ENCODE data around the gene GYS2.

Gene GYS2

DNA sequence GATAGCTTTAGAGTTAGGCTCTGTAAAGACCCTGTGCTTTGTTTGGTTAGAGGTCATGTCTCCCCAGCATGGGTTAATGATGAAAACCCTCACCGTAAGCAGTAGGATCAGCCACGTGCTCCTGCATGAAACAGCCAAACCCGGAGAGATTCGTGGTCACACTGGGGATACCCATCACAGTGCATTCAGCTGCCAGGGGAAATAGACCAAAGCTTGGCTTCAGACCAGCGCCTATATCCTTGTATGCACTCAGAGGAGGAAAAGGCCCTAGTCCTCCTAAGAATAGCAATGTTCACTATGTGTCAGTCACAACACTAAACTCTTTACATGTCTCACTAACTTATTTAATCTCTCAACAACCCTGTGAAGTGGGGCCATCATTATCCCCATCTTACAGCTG lies 62.2 kb downstream of the GYS2 start:
- TF ChIP-seq FOXK2 (IDR thresholded peaks at IDR 0.05) (no peak), CTBP1 (IDR thresholded peaks at IDR 0.05; ENCODE audit: borderline replicate concordance) (no peak)
- DNase-seq (ENCODE audit: extremely low spot score): no peak
- CTCF ChIA-PET: no interaction called here
- POLR2A ChIA-PET: no interaction called here

DNA sequence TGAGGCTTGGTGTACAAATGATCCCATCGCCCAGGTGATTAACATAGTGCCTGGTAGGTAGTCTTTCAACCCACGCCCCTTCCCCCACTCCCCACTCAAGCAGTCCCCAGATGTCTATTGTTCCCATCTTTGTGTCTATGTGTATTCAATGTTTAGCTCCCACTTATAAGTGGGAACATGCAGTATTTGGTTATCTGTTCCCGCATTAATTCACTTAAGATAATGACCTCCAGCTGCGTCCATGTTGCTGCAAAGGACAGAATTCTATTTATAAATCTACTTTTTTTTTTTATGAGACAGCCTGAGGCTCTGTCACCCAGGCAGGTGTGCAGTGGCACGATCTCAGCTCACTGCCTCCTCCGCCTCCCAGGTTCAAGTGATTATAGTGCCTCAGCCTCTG lies 62.9 kb downstream of the GYS2 start:
- TF ChIP-seq SUZ12 (IDR thresholded peaks at IDR 0.05) (no peak), HDGF (IDR thresholded peaks at IDR 0.05; ENCODE audit: borderline replicate concordance) (no peak)
- no peak for DNase-seq (ENCODE audit: extremely low spot score)
- ChIA-PET POLR2A (no interaction called here), CTCF (interaction anchor here (0.7 kb wide), 1 partner anchor 308 kb away, joined by 4 read pairs; no protein-coding TSS in a partner anchor)

GRCh38 chr12:21539797-21540196 lies 64.8 kb downstream of the GYS2 start:
- ChIA-PET CTCF (no interaction called here), POLR2A (no interaction called here)
- no peak for DNase-seq (ENCODE audit: extremely low spot score)
- TF ChIP-seq HDGF (IDR thresholded peaks at IDR 0.05; ENCODE audit: borderline replicate concordance) (no peak), FOXK2 (IDR thresholded peaks at IDR 0.05) (no peak), LEF1 (IDR thresholded peaks at IDR 0.05; ENCODE audit: borderline replicate concordance) (no peak), FOXM1 (IDR thresholded peaks at IDR 0.05; ENCODE audit: borderline replicate concordance) (no peak), CTBP1 (IDR thresholded peaks at IDR 0.05; ENCODE audit: borderline replicate concordance) (no peak), ZNF384 (IDR thresholded peaks at IDR 0.05) (no peak)

- no peak for DNase-seq (ENCODE audit: extremely low spot score)
- CTCF ChIA-PET: interaction anchor here (0.6 kb wide), 1 partner anchor 1200 kb away, joined by 3 read pairs; no protein-coding TSS in a partner anchor
- POLR2A ChIA-PET: no interaction called here
Measured at GRCh38 chr12:21538061-21538653, 66.5 kb downstream of the GYS2 start.

DNA sequence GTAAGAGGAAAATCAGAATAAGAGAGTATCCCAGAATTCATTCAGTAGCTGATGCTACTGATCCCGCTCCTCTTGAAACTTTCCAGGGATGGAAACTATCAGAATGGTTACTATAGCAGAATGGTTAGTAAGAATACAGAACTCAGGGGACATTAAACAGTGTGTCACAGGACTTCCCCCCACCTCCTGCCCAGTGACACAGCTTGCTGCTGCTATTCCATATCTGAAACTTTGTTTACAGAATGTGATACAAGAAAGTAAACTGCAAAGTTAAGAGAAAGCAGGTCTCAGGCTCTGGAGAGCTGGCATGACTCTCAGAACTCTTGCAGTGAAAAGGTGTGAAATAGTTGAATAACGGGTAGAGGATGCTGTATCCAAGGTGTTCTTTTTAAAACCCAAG lies 75.2 kb downstream of the GYS2 start:
- CTCF ChIA-PET: no interaction called here
- DNase-seq (ENCODE audit: extremely low spot score): no peak
- POLR2A ChIA-PET: interaction anchor here (5.9 kb wide), 1 partner anchor 28 kb away, joined by 28 read pairs; the partner anchor contains the start of genes GOLT1B and RECQL
- no peak for TF ChIP-seq FOXM1 (IDR thresholded peaks at IDR 0.05; ENCODE audit: borderline replicate concordance)
- no peak for TF ChIP-seq NFRKB (IDR thresholded peaks at IDR 0.05)
- no peak for TF ChIP-seq TARDBP (IDR thresholded peaks at IDR 0.05)
- no peak for TF ChIP-seq FOXK2 (IDR thresholded peaks at IDR 0.05)

More at GRCh38 chr12:21538061-21538653, 66.5 kb downstream of the GYS2 start:
- no peak for TF ChIP-seq BHLHE40 (IDR thresholded peaks at IDR 0.05; ENCODE audit: borderline replicate concordance)
- TF ChIP-seq L3MBTL2 (conservative IDR thresholded peaks at IDR 0.05): no peak
- TF ChIP-seq FOXA1 (IDR thresholded peaks at IDR 0.05): no peak
- TF ChIP-seq NFRKB (IDR thresholded peaks at IDR 0.05): no peak
- no peak for TF ChIP-seq ZNF384 (IDR thresholded peaks at IDR 0.05)
- TF ChIP-seq PKNOX1 (IDR thresholded peaks at IDR 0.05): no peak
- no peak for TF ChIP-seq LEF1 (IDR thresholded peaks at IDR 0.05; ENCODE audit: borderline replicate concordance)
- no peak for TF ChIP-seq TARDBP (IDR thresholded peaks at IDR 0.05)
- TF ChIP-seq FOXK2 (IDR thresholded peaks at IDR 0.05): no peak
- no peak for TF ChIP-seq HDGF (IDR thresholded peaks at IDR 0.05; ENCODE audit: borderline replicate concordance)
- no peak for TF ChIP-seq ELF4 (IDR thresholded peaks at IDR 0.05)
- TF ChIP-seq SUZ12 (IDR thresholded peaks at IDR 0.05): no peak
- TF ChIP-seq CTBP1 (IDR thresholded peaks at IDR 0.05; ENCODE audit: borderline replicate concordance): no peak
- no peak for TF ChIP-seq FOXM1 (IDR thresholded peaks at IDR 0.05; ENCODE audit: borderline replicate concordance)
- no peak for TF ChIP-seq SP1 (IDR thresholded peaks at IDR 0.05)
- no peak for TF ChIP-seq ARNT (IDR thresholded peaks at IDR 0.05)

- POLR2A ChIA-PET: interaction anchor here (5.9 kb wide), 1 partner anchor 27 kb away, joined by 28 read pairs; the partner anchor contains the start of genes GOLT1B and RECQL
- TF ChIP-seq SP1 (IDR thresholded peaks at IDR 0.05) (no peak), CTBP1 (IDR thresholded peaks at IDR 0.05; ENCODE audit: borderline replicate concordance) (no peak), TARDBP (IDR thresholded peaks at IDR 0.05) (no peak), HDGF (IDR thresholded peaks at IDR 0.05; ENCODE audit: borderline replicate concordance) (no peak), FOXK2 (IDR thresholded peaks at IDR 0.05) (no peak), NFRKB (IDR thresholded peaks at IDR 0.05) (no peak), BHLHE40 (IDR thresholded peaks at IDR 0.05; ENCODE audit: borderline replicate concordance) (no peak), ARNT (IDR thresholded peaks at IDR 0.05) (no peak), FOXM1 (IDR thresholded peaks at IDR 0.05; ENCODE audit: borderline replicate concordance) (no peak), ELF4 (IDR thresholded peaks at IDR 0.05) (no peak), FOXA1 (IDR thresholded peaks at IDR 0.05) (no peak), ZNF384 (IDR thresholded peaks at IDR 0.05) (no peak), SUZ12 (IDR thresholded peaks at IDR 0.05) (no peak), L3MBTL2 (conservative IDR thresholded peaks at IDR 0.05) (no peak), LEF1 (IDR thresholded peaks at IDR 0.05; ENCODE audit: borderline replicate concordance) (no peak)
- no peak for DNase-seq (ENCODE audit: extremely low spot score)
- CTCF ChIA-PET: no interaction called here
Measured at GRCh38 chr12:21528953-21529352, 75.7 kb downstream of the GYS2 start.

DNA sequence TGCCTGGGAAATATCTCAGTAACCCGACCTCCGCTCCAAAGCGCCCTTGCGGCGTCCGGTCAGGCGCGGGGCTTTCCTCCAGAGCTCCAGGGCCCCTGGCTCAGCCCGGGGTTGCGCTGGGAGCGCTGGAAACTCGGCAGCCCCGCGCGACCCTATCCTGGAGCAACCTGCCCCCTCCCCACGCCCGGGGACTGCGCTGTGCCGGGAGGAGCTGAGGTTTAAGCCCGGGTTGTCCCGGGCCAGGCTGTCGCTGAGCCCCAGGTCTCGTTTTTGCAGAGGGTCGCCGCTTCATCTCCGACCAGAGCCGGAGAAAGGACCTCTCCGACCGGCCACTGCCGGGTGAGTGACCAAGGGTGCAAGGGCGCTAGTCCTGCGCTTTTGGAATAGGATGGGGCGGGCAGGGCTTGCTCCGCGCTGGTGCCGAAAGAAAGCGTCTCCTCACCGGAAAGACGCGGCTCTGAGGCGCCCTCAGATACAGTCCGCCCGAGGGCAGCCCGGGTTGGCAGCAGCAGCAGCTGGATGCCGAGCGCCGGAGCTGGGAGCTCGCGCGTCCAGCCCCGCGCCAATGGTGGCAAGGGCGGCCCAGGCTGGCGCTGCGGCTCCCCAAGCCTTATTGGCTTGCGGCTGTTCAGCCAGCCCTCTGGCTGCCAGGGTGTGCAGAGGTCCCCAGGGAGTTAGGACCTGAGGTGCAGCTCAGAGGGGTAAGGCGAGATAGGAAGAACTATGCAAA lies 77.0 kb downstream of the GYS2 start:
- DNase-seq (ENCODE audit: extremely low spot score): peak; percentile 60
- ChIA-PET CTCF (interaction anchor here (1.1 kb wide), 1 partner anchor 11 kb away, joined by 4 read pairs; no protein-coding TSS in a partner anchor), POLR2A (interaction anchor here (1.5 to 5.9 kb wide), 4 partner anchors 22 to 130 kb away, joined by 3 to 28 read pairs (median 9); partner anchors contain the start of genes GOLT1B, LDHB, PYROXD1 and RECQL)
- TF ChIP-seq PKNOX1 (IDR thresholded peaks at IDR 0.05): no peak
- TF ChIP-seq ZNF384 (IDR thresholded peaks at IDR 0.05): no peak
- TF ChIP-seq NFRKB (IDR thresholded peaks at IDR 0.05): no peak
- TF ChIP-seq ELF4 (IDR thresholded peaks at IDR 0.05): no peak
- no peak for TF ChIP-seq TARDBP (IDR thresholded peaks at IDR 0.05)
- no peak for TF ChIP-seq HDGF (IDR thresholded peaks at IDR 0.05; ENCODE audit: borderline replicate concordance)
- no peak for TF ChIP-seq FOXA1 (IDR thresholded peaks at IDR 0.05)
- no peak for TF ChIP-seq ARNT (IDR thresholded peaks at IDR 0.05)
- no peak for TF ChIP-seq SUZ12 (IDR thresholded peaks at IDR 0.05)
- no peak; the same call in 1 of the 2 replicates for TF ChIP-seq L3MBTL2 (conservative IDR thresholded peaks at IDR 0.05)
- no peak for TF ChIP-seq LEF1 (IDR thresholded peaks at IDR 0.05; ENCODE audit: borderline replicate concordance)
- TF ChIP-seq BHLHE40 (IDR thresholded peaks at IDR 0.05; ENCODE audit: borderline replicate concordance): no peak
- no peak for TF ChIP-seq SP1 (IDR thresholded peaks at IDR 0.05)

Data from HEK293T (cell line).